H1 (cell line): ENCODE data around the gene IL2. TPM values are rescaled to one million over a fixed set of nuclear protein-coding genes. Genes with fewer than 3 reads are reported as not detected.

Experiments used
- CTCF ChIP-seq, 3 experiments: IDR thresholded peaks; 1 replicate in 2 of 3; 2 replicates in 1 of 3; pipeline versions ENCODE4 v1.5.1 to v1.6.1; 2011; ENCODE audit warnings: low read length in 3 of 3, mild to moderate bottlenecking in 3 of 3, inconsistent platforms in 2 of 3, low read depth in 1 of 3, moderate library complexity in 1 of 3; ENCODE audit not compliant: insufficient read depth in 1 of 3; ENCODE audit errors: control extremely low read depth in 1 of 3
- MAX ChIP-seq: IDR thresholded peaks from 2 replicates; pipeline ENCODE4 v1.6.1; 2012; ENCODE audit warnings: inconsistent platforms
- polyA plus RNA-seq, 7 experiments: library from polyadenylated mRNA; depleted of rRNA in 3 of 7; stranded (reverse) in 5 of 7; unstranded in 2 of 7; fragments of >200 nt in 5 of 7; fragments of 200-250 nt in 2 of 7; gene quantifications; 1 replicate in 5 of 7; 2 replicates in 1 of 7; 4 replicates in 1 of 7; pipeline versions ENCODE4 v1.2.1 to v1.2.3, GENCODE V29; 2011 to 2013; ENCODE audit warnings: missing spikeins in 2 of 7, mixed read lengths in 2 of 7
- total RNA-seq: library from RNA; stranded (reverse); fragmentation: NEBNext Ultra II Directional; extraction: Animal tissue kit (Norgen Biotek cat#: 25700); gene quantifications from 2 replicates; pipeline ENCODE4 v1.2.1, GENCODE V29; 2021
- TF ChIP-seq, protein P1 (sequence below): IDR thresholded peaks from 2 replicates; pipeline ENCODE4 v1.6.1; 2012; ENCODE audit warnings: low read length, inconsistent platforms

IL2 gene
- total and polyA plus RNA-seq, 2 of the 8 experiments (the other 6 are each of a cell fraction or from before 2014, with no cell fraction given), result not detected

DNA sequence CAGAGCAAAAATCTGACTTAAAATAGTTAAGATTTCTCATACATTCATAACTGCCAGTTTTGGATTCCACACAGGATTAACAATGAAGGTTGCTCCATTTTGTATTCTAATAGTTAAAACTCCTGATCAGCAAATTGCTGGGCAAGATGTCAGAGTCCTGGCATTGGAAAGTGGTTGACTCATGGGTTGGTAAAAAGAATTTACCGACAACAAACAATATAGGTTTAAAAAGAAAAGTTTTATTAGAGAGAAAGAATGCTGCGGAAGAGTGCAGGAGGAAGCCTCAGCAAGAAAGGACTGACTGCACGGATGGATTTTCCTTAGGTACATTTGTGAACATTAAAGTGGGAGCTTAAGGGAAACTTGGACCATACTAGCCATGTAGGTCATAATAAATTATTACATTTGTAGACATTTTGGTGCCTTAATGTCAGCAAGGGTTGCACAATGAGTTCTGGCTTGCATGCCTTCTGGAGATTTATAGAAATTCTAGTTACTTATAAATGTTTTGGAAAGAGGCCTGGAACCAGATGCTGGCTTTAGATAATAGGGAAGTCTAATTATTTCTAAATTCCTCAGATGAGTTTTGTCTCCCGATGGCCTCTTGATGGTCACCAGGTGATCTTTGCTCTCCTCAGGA, 25.4 kb upstream of the IL2 start (continued):
- TF ChIP-seq, protein P1, sequence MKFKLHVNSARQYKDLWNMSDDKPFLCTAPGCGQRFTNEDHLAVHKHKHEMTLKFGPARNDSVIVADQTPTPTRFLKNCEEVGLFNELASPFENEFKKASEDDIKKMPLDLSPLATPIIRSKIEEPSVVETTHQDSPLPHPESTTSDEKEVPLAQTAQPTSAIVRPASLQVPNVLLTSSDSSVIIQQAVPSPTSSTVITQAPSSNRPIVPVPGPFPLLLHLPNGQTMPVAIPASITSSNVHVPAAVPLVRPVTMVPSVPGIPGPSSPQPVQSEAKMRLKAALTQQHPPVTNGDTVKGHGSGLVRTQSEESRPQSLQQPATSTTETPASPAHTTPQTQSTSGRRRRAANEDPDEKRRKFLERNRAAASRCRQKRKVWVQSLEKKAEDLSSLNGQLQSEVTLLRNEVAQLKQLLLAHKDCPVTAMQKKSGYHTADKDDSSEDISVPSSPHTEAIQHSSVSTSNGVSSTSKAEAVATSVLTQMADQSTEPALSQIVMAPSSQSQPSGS, result no peak
- TF ChIP-seq MAX (no peak), CTCF (IDR thresholded peaks at IDR 0.05; ENCODE audit: control extremely low read depth in 1 of 3, insufficient read depth in 1 of 3, low read depth in 1 of 3, low read length in 3 of 3) (no peak)
